ENCODE data around the gene HEATR3.

HEATR3 gene

GRCh38 chr16:50023641-50024040, 42.1 kb upstream of the HEATR3 start:
- Histone ChIP-seq H3K36me3 (ENCODE audit: insufficient read depth, low read length) (no peaks in the 10 kb centered on the region), H2AFZ (ENCODE audit: low read length) (no peak overlapping the region), H3K4me2 (ENCODE audit: low read length) (no peak overlapping the region), H3K4me3 (ENCODE audit: low read depth, low read length, poor library complexity, severe bottlenecking) (no peak overlapping the region), H3K79me2 (ENCODE audit: insufficient read depth, low read length) (peaks cover 10% of the 10 kb centered on the region; the same call in 1 of the 2 replicates), H3K9ac (ENCODE audit: low read length) (no peak overlapping the region), H3K4me1 (ENCODE audit: insufficient read depth, low read length, severe bottlenecking) (peaks cover 15% of the 10 kb centered on the region), H3K27me3 (ENCODE audit: insufficient read depth, low read length) (no peaks in the 10 kb centered on the region), H3K27ac (ENCODE audit: low read depth, low read length, poor library complexity, severe bottlenecking) (no peak overlapping the region), H3F3A (ENCODE audit: insufficient read depth, low read length) (no peaks in the 10 kb centered on the region), H4K20me1 (ENCODE audit: insufficient read depth, low read length) (no peaks in the 10 kb centered on the region), H3K9me2 (ENCODE audit: low read depth, low read length) (no peaks in the 10 kb centered on the region), H3K9me3 (ENCODE audit: low read length) (no peaks in the 10 kb centered on the region)
- no peak for TF ChIP-seq CTCF (IDR thresholded peaks at IDR 0.05; ENCODE audit: low read length)
- no peak for TF ChIP-seq EZH2 (IDR thresholded peaks at IDR 0.05; ENCODE audit: borderline replicate concordance, low read length)

GRCh38 chr16:50024207-50024606, 41.6 kb upstream of the HEATR3 start:
- peak overlapping the region; percentile 21; the same call in 1 of the 2 replicates for H2AFZ ChIP-seq (ENCODE audit: low read length)
- TF ChIP-seq CTCF (IDR thresholded peaks at IDR 0.05; ENCODE audit: low read length): no peak
- peaks cover 2% of the 10 kb centered on the region; the same call in 1 of the 2 replicates for H3K36me3 ChIP-seq (ENCODE audit: insufficient read depth, low read length)
- H3K79me2 ChIP-seq (ENCODE audit: insufficient read depth, low read length): peaks cover 10% of the 10 kb centered on the region; the same call in 1 of the 2 replicates
- H3K4me1 ChIP-seq (ENCODE audit: insufficient read depth, low read length, severe bottlenecking): peaks cover 15% of the 10 kb centered on the region
- H3K9ac ChIP-seq (ENCODE audit: low read length): peak overlapping the region; percentile 23; the same call in 1 of the 2 replicates
- H3K4me3 ChIP-seq (ENCODE audit: low read depth, low read length, poor library complexity, severe bottlenecking): peak overlapping the region; percentile 92
- no peak overlapping the region for H3K27ac ChIP-seq (ENCODE audit: low read depth, low read length, poor library complexity, severe bottlenecking)
- H4K20me1 ChIP-seq (ENCODE audit: insufficient read depth, low read length): no peaks in the 10 kb centered on the region
- H3K9me3 ChIP-seq (ENCODE audit: low read length): no peaks in the 10 kb centered on the region
- H3K27me3 ChIP-seq (ENCODE audit: insufficient read depth, low read length): no peaks in the 10 kb centered on the region
- peak overlapping the region; percentile 62 for H3K4me2 ChIP-seq (ENCODE audit: low read length)
- no peaks in the 10 kb centered on the region for H3F3A ChIP-seq (ENCODE audit: insufficient read depth, low read length)
- H3K9me2 ChIP-seq (ENCODE audit: low read depth, low read length): no peaks in the 10 kb centered on the region

GRCh38 chr16:50024684-50025536, 40.9 kb upstream of the HEATR3 start, which contains the start of gene CNEP1R1:
Gene CNEP1R1 (plus strand): TSS chr16:50025225. CDS start chr16:50025316, 91 bp downstream.
- Histone ChIP-seq H3K4me3 (ENCODE audit: low read depth, low read length, poor library complexity, severe bottlenecking) (peak within 1 kb of the TSS; percentile 92), H3K9me2 (ENCODE audit: low read depth, low read length) (no peaks in the 10 kb centered on the region), H3K79me2 (ENCODE audit: insufficient read depth, low read length) (peaks cover 10% of the 10 kb centered on the region; the same call in 1 of the 2 replicates), H4K20me1 (ENCODE audit: insufficient read depth, low read length) (no peaks in the 10 kb centered on the region), H3K4me2 (ENCODE audit: low read length) (peak within 1 kb of the TSS; percentile 89), H3K27me3 (ENCODE audit: insufficient read depth, low read length) (no peaks in the 10 kb centered on the region), H3K9ac (ENCODE audit: low read length) (peak within 1 kb of the TSS; percentile 80), H3K36me3 (ENCODE audit: insufficient read depth, low read length) (peaks cover 9% of the 10 kb centered on the region; the same call in 1 of the 2 replicates), H3F3A (ENCODE audit: insufficient read depth, low read length) (no peaks in the 10 kb centered on the region), H2AFZ (ENCODE audit: low read length) (peak within 1 kb of the TSS; percentile 37), H3K4me1 (ENCODE audit: insufficient read depth, low read length, severe bottlenecking) (peaks cover 15% of the 10 kb centered on the region), H3K9me3 (ENCODE audit: low read length) (no peaks in the 10 kb centered on the region), H3K27ac (ENCODE audit: low read depth, low read length, poor library complexity, severe bottlenecking) (peak within 1 kb of the TSS; percentile 5)
- no peak for TF ChIP-seq EZH2 (IDR thresholded peaks at IDR 0.05; ENCODE audit: borderline replicate concordance, low read length)
- TF ChIP-seq CTCF (IDR thresholded peaks at IDR 0.05; ENCODE audit: low read length): peak; percentile 100
